Measurements from ENCODE around the gene CFAP73. TPM values are rescaled to one million over a fixed set of nuclear protein-coding genes. Genes with fewer than 3 reads are reported as not detected.

The CFAP73 gene
- total and polyA plus RNA-seq, 2 of the 8 experiments (the other 6 are each of a cell fraction or from before 2014, with no cell fraction given), result 0.45 to 0.56 TPM

DNA sequence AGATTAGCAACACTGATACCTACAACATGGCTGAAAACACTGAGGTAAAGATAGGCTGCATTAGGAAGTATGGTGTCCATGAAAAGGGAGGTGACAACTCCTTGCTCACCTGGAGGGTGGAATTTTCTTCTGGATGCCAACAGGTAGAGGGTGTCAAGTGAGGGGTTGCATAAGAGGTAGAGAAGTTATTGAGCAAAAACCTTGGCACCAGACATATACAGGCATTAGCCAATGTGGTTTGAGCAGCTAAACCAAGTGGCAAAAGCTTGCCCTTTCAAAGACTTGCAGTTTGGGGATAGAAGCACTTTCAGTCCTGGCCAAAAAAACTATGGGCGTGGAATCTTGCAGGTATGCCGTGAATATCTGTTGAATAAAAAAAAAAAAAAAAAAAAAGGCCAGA, 39.8 kb downstream of the CFAP73 start (continued):
- no peak for TF ChIP-seq ZNF274 (IDR thresholded peaks at IDR 0.05; ENCODE audit: borderline replicate concordance, extremely low read depth, low read length)
- no peak for TF ChIP-seq SIX5 (IDR thresholded peaks at IDR 0.05; ENCODE audit: low read depth, low read length)
- TF ChIP-seq, protein P1, sequence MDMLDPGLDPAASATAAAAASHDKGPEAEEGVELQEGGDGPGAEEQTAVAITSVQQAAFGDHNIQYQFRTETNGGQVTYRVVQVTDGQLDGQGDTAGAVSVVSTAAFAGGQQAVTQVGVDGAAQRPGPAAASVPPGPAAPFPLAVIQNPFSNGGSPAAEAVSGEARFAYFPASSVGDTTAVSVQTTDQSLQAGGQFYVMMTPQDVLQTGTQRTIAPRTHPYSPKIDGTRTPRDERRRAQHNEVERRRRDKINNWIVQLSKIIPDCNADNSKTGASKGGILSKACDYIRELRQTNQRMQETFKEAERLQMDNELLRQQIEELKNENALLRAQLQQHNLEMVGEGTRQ (IDR thresholded peaks at IDR 0.05; ENCODE audit: low read length), result no peak
- no peak for TF ChIP-seq JUN (IDR thresholded peaks at IDR 0.05; ENCODE audit: low read depth, low read length)
- TF ChIP-seq CBX5 (IDR thresholded peaks at IDR 0.05; ENCODE audit: low read depth, low read length), result no peak
- TF ChIP-seq POLR2A (IDR thresholded peaks at IDR 0.05; ENCODE audit: control extremely low read depth in 1 of 2, low read depth in 2 of 2, low read length in 2 of 2), result no peak
- TF ChIP-seq RNF2 (IDR thresholded peaks at IDR 0.05; ENCODE audit: borderline replicate concordance, low read depth, low read length, missing control alignments, poor library complexity, severe bottlenecking), result no peak

Data from H1 (cell line).